Measurements from ENCODE around the gene CTSW. TPM values are rescaled to one million over a fixed set of nuclear protein-coding genes. Genes with fewer than 3 reads are reported as not detected.

The CTSW gene
- polyA plus RNA-seq, 1 donor from 2014 or later: not detected

- Histone ChIP-seq H3K27me3 (ENCODE audit: insufficient read depth, low read depth, low read length) (peaks cover 2% of the 10 kb centered on the region), H2AFZ (ENCODE audit: low read depth, low read length) (no peak overlapping the region), H3K36me3 (ENCODE audit: insufficient read depth, low read length) (no peaks in the 10 kb centered on the region), H4K20me1 (ENCODE audit: insufficient read depth) (no peaks in the 10 kb centered on the region), H3K9me3 (ENCODE audit: low read length) (no peaks in the 10 kb centered on the region), H3K9ac (ENCODE audit: low read length) (no peak overlapping the region), H3F3A (ENCODE audit: insufficient read depth, low read length, poor library complexity, severe bottlenecking) (no peaks in the 10 kb centered on the region), H3K27ac (ENCODE audit: low read length) (no peak overlapping the region), H3K4me2 (ENCODE audit: low read length) (no peak overlapping the region), H3K79me2 (replicated peaks; ENCODE audit: insufficient read depth, low read length) (no peaks in the 10 kb centered on the region), H3K4me3 (ENCODE audit: low read length) (no peak overlapping the region), H3K9me2 (ENCODE audit: insufficient read depth, low read length) (no peaks in the 10 kb centered on the region)
- peak; percentile 31 for TF ChIP-seq CTCF (IDR thresholded peaks at IDR 0.05; ENCODE audit: poor library complexity, severe bottlenecking)
- TF ChIP-seq EZH2 (IDR thresholded peaks at IDR 0.05; ENCODE audit: borderline replicate concordance, insufficient read depth, low read length, poor library complexity, severe bottlenecking): no peak
Measured at GRCh38 chr11:65911682-65912568, 32.3 kb downstream of the CTSW start.

GRCh38 chr11:65912845-65913244 lies 33.2 kb downstream of the CTSW start:
- H3K27me3 ChIP-seq (ENCODE audit: insufficient read depth, low read depth, low read length): no peaks in the 10 kb centered on the region
- H3K4me3 ChIP-seq (ENCODE audit: low read length): no peak overlapping the region
- no peaks in the 10 kb centered on the region for H3F3A ChIP-seq (ENCODE audit: insufficient read depth, low read length, poor library complexity, severe bottlenecking)
- no peaks in the 10 kb centered on the region for H3K9me2 ChIP-seq (ENCODE audit: insufficient read depth, low read length)
- H3K27ac ChIP-seq (ENCODE audit: low read length): no peak overlapping the region
- H3K9ac ChIP-seq (ENCODE audit: low read length): no peak overlapping the region
- H4K20me1 ChIP-seq (ENCODE audit: insufficient read depth): no peaks in the 10 kb centered on the region
- H3K79me2 ChIP-seq (replicated peaks; ENCODE audit: insufficient read depth, low read length): peaks cover 3% of the 10 kb centered on the region
- H3K36me3 ChIP-seq (ENCODE audit: insufficient read depth, low read length): no peaks in the 10 kb centered on the region
- no peak overlapping the region for H3K4me2 ChIP-seq (ENCODE audit: low read length)
- H2AFZ ChIP-seq (ENCODE audit: low read depth, low read length): no peak overlapping the region
- no peak for TF ChIP-seq POLR2AphosphoS5 (IDR thresholded peaks at IDR 0.05)
- TF ChIP-seq EZH2 (IDR thresholded peaks at IDR 0.05; ENCODE audit: borderline replicate concordance, insufficient read depth, low read length, poor library complexity, severe bottlenecking): no peak
- no peak for TF ChIP-seq TAF1 (IDR thresholded peaks at IDR 0.05; ENCODE audit: low read depth)
- no peak for TF ChIP-seq SMC3 (conservative IDR thresholded peaks at IDR 0.05; ENCODE audit: poor library complexity)
- TF ChIP-seq CTCF (IDR thresholded peaks at IDR 0.05; ENCODE audit: poor library complexity, severe bottlenecking): no peak
- TF ChIP-seq REST (IDR thresholded peaks at IDR 0.05; ENCODE audit: borderline replicate concordance): no peak
- TF ChIP-seq EP300 (conservative IDR thresholded peaks at IDR 0.05; ENCODE audit: poor library complexity, severe bottlenecking): no peak
- no peak for TF ChIP-seq MXI1 (conservative IDR thresholded peaks at IDR 0.05; ENCODE audit: poor library complexity, severe bottlenecking)
- no peak for TF ChIP-seq RAD21 (conservative IDR thresholded peaks at IDR 0.05)
- H3K9me3 ChIP-seq (ENCODE audit: low read length): no peaks in the 10 kb centered on the region

Measured in neural cell (in vitro differentiated cells).